D721Med (cell line): Measurements from ENCODE around the gene DNAJC22.
"Not testable (repeated sequence)": the region's sequence is repeated elsewhere in the genome, so short reads cannot be mapped to it uniquely, and the experiment has no call there.

Source experiments
- DNase-seq: peaks from one replicate; pipeline ENCODE4 v3.0.0; 2011; ENCODE audit warnings: low spot score; ENCODE audit not compliant: insufficient read length
- FAIRE-seq: peaks from 2 replicates; lab custom pipeline; 2011; peaks lifted over from hg19 to GRCh38; lab: Jason Lieb, UNC
- TF ChIP-seq, protein P1 (sequence below): IDR thresholded peaks from 2 replicates; pipeline ENCODE4 v1.5.1; 2012; ENCODE audit warnings: mild to moderate bottlenecking, control low read depth; ENCODE audit not compliant: insufficient read depth; ENCODE audit errors: missing control alignments

The DNAJC22 gene

GRCh38 chr12:49369411-49370145 is 22.9 kb downstream of the DNAJC22 start:
- FAIRE-seq (no peak), DNase-seq (no peak)
- TF ChIP-seq, protein P1, sequence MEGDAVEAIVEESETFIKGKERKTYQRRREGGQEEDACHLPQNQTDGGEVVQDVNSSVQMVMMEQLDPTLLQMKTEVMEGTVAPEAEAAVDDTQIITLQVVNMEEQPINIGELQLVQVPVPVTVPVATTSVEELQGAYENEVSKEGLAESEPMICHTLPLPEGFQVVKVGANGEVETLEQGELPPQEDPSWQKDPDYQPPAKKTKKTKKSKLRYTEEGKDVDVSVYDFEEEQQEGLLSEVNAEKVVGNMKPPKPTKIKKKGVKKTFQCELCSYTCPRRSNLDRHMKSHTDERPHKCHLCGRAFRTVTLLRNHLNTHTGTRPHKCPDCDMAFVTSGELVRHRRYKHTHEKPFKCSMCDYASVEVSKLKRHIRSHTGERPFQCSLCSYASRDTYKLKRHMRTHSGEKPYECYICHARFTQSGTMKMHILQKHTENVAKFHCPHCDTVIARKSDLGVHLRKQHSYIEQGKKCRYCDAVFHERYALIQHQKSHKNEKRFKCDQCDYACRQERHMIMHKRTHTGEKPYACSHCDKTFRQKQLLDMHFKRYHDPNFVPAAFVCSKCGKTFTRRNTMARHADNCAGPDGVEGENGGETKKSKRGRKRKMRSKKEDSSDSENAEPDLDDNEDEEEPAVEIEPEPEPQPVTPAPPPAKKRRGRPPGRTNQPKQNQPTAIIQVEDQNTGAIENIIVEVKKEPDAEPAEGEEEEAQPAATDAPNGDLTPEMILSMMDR = no peak

DNA sequence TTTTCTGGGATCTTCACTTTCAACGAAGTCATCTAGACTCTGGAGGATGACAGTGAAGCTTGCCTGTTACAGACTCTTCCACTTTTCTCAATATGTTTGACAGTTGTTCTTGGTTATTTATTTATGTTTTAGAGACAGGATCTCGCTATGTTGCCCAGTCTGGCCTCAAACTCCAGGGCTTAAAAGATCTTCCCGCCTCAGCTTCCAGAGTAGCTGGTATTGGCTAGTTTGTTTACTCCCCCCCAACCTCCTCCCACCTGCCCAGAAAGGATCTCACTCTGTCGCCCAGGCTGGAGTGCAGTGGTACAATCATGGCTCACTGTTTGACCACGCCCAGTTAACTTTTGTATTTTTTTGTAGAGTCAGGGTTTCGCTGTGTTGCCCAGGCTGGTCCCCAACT is 23.9 kb downstream of the DNAJC22 start:
- TF ChIP-seq, protein P1 = no peak
- DNase-seq (no peak), FAIRE-seq (no peak)

- TF ChIP-seq, protein P1 = no peak
- no peak for DNase-seq
- no peak for FAIRE-seq
Observed at GRCh38 chr12:49375406-49375805, 28.7 kb downstream of the DNAJC22 start.

- TF ChIP-seq, protein P1 = no peak
- no peak for DNase-seq
- no peak for FAIRE-seq
Observed at GRCh38 chr12:49377386-49377785, 30.7 kb downstream of the DNAJC22 start.

DNA sequence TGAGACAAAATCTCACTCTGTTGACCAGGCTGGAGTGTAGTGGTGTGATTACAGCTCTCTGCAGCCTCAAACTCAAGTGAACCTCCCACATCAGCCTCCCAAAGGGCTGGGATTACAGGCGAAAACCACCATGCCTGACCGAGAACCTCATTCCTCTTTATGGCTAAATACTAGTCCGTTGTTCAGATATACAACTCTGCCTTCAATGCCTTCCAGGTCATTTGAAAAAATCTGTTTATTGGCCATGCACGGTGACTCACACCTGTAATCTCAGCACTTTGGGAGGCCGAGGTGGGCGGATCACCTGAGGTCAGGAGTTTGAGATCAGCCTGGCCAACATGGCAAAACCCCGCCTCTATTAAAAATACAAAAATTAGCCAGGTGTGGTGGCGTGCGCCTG is 33.5 kb downstream of the DNAJC22 start:
- not testable (repeated sequence) for DNase-seq, FAIRE-seq

DNA sequence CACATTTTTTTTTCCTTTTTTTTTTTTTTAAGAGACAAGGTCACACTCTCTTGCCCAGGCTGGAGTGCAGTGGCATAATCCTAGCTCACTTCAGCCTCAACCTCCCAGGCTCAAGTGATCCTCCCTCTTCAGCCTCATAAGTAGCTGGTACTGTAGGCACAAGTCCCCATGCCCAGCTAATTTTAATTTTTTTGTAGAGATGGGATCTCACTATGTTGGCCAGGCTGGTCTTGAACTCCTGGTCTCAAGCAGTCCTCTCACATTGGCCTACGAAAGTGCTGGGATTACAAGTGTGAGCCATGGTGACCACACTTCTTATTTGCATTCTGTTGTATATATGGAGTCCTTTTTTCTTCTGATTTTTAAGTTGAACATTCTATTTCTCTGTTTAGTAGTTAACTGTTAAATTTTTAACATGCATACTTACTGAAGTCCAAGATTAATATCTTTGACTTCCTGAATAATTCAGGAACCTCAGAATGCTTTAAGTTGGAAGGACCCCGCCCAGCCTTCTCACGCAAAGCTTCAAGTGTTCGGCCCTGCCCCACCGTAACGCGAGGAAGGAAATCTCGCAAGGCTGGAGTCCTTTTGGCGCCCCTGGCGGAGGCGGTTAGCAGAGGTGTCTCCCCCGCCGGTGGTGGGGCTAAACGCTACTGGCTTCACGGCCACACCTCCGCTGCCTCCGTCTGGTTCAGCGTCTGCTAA is 42.1 kb downstream of the DNAJC22 start:
- DNase-seq = peak; percentile 33
- no peak for FAIRE-seq
- TF ChIP-seq, protein P1 = no peak

DNA sequence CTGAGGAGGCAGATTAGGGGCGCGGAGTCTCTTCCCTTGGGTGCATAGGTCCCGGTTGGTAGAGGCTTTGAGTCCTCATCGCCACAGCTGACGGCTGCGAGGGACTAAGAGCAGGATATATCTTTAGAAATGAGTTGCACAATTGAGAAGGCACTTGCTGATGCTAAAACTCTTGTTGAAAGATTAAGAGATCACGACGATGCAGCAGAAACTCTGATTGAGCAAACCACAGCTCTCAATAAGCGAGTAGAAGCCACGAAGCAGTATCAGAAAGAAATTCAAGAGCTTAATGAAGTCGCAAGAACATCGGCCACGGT is 42.7 kb downstream of the DNAJC22 start:
- FAIRE-seq (no peak), DNase-seq (no peak)
- TF ChIP-seq, protein P1 = no peak
